HEK293 (cell line): ENCODE measurements around the gene EPS8.

Experiments
- FEZF1 ChIP-seq: fragments of 450-650 bp; formaldehyde crosslinking; IDR thresholded peaks from 2 replicates; pipeline ENCODE4 v1.5.1; 2016; ENCODE audit warnings: missing biosample characterization, missing genetic modification characterization
- KLF16 ChIP-seq: fragments of 450-650 bp; formaldehyde crosslinking; IDR thresholded peaks from 2 replicates; pipeline ENCODE4 v1.5.1; 2017; ENCODE audit warnings: missing biosample characterization, missing genetic modification characterization
- KLF8 ChIP-seq: fragments of 450-650 bp; formaldehyde crosslinking; IDR thresholded peaks from 2 replicates; pipeline ENCODE4 v1.5.1; 2016; ENCODE audit warnings: missing biosample characterization, missing genetic modification characterization
- ZFP3 ChIP-seq: fragments of 450-650 bp; formaldehyde crosslinking; IDR thresholded peaks from 2 replicates; pipeline ENCODE4 v1.5.1; 2016; ENCODE audit warnings: low read depth, missing biosample characterization, missing genetic modification characterization
- ZFP41 ChIP-seq: fragments of 450-650 bp; formaldehyde crosslinking; IDR thresholded peaks from 2 replicates; pipeline ENCODE4 v1.5.1; 2016; ENCODE audit warnings: missing biosample characterization, missing genetic modification characterization, borderline replicate concordance
- ZNF239 ChIP-seq: fragments of 450-650 bp; formaldehyde crosslinking; IDR thresholded peaks from 2 replicates; pipeline ENCODE4 v1.5.1; 2016; ENCODE audit warnings: missing biosample characterization, missing genetic modification characterization
- ZNF274 ChIP-seq, 2 experiments: fragments of 200-500 bp in 1 of 2; fragments of 450-650 bp in 1 of 2; sonication (Bioruptor generic) in 1 of 2; formaldehyde crosslinking in 1 of 2; IDR thresholded peaks; 2 replicates each; pipeline versions ENCODE4 v1.5.1 to v1.6.1; 2014 to 2016; ENCODE audit warnings: borderline replicate concordance in 1 of 2, inconsistent platforms in 1 of 2, low read length in 1 of 2, missing biosample characterization in 1 of 2, missing genetic modification characterization in 1 of 2
- ZNF350 ChIP-seq: fragments of 450-650 bp; formaldehyde crosslinking; IDR thresholded peaks from 2 replicates; pipeline ENCODE4 v1.5.0; 2017; ENCODE audit warnings: missing biosample characterization, mild to moderate bottlenecking, missing genetic modification characterization
- TF ChIP-seq, protein P1 (sequence below): fragments of 450-650 bp; formaldehyde crosslinking; IDR thresholded peaks from 2 replicates; pipeline ENCODE4 v1.5.1; 2017; ENCODE audit warnings: missing biosample characterization, missing genetic modification characterization
- TF ChIP-seq, protein P2 (sequence below): fragments of 450-650 bp; formaldehyde crosslinking; IDR thresholded peaks from 2 replicates; pipeline ENCODE4 v1.5.1; 2016; ENCODE audit warnings: missing biosample characterization, missing genetic modification characterization
- TF ChIP-seq, protein P3 (sequence below): fragments of 450-650 bp; formaldehyde crosslinking; IDR thresholded peaks from 2 replicates; pipeline ENCODE4 v1.5.1; 2016; ENCODE audit warnings: missing biosample characterization, missing genetic modification characterization
- TF ChIP-seq, protein P4 (sequence below): fragments of 450-650 bp; formaldehyde crosslinking; conservative IDR thresholded peaks from 2 replicates; pipeline ENCODE4 v1.5.1; 2016; ENCODE audit warnings: low read depth, missing biosample characterization, missing genetic modification characterization

DNA sequence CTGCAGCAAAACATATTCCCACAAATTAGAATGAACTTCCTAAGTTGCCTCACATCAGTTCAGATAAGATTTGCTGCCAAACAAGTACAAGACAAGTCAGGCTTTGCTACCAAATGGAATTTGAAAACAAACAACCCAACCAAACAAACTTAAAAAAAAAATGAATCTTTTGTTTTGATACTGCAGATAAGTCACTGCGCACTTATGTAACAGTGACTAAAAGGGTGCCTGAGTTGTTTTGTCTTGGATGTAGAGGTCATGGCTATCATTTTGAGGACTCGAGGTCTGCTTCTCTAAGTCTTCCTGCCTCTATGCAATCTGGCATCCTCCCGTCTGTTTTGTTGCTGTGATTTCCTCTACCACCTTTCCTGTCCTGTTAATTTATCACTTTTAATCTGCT lies 11.1 kb upstream of the EPS8 start:
- no peak for TF ChIP-seq ZNF239 (tag by site-specific recombination)
- TF ChIP-seq KLF16 (tag by site-specific recombination): no peak
- TF ChIP-seq ZFP3 (tag by site-specific recombination): no peak
- no peak for TF ChIP-seq ZNF274 (IDR thresholded peaks at IDR 0.05; ENCODE audit: low read length)
- no peak for TF ChIP-seq ZNF274 (tag by site-specific recombination; IDR thresholded peaks at IDR 0.05; ENCODE audit: borderline replicate concordance)
- TF ChIP-seq, protein P1, sequence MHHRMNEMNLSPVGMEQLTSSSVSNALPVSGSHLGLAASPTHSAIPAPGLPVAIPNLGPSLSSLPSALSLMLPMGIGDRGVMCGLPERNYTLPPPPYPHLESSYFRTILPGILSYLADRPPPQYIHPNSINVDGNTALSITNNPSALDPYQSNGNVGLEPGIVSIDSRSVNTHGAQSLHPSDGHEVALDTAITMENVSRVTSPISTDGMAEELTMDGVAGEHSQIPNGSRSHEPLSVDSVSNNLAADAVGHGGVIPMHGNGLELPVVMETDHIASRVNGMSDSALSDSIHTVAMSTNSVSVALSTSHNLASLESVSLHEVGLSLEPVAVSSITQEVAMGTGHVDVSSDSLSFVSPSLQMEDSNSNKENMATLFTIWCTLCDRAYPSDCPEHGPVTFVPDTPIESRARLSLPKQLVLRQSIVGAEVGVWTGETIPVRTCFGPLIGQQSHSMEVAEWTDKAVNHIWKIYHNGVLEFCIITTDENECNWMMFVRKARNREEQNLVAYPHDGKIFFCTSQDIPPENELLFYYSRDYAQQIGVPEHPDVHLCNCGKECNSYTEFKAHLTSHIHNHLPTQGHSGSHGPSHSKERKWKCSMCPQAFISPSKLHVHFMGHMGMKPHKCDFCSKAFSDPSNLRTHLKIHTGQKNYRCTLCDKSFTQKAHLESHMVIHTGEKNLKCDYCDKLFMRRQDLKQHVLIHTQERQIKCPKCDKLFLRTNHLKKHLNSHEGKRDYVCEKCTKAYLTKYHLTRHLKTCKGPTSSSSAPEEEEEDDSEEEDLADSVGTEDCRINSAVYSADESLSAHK (tag by site-specific recombination): no peak
- TF ChIP-seq, protein P2, sequence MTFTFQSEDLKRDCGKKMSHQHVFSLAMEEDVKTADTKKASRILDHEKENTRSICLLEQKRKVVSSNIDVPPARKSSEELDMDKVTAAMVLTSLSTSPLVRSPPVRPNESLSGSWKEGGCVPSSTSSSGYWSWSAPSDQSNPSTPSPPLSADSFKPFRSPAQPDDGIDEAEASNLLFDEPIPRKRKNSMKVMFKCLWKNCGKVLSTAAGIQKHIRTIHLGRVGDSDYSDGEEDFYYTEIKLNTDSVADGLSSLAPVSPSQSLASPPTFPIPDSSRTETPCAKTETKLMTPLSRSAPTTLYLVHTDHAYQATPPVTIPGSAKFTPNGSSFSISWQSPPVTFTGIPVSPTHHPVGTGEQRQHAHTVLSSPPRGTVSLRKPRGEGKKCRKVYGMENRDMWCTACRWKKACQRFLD (tag by site-specific recombination): no peak
- no peak for TF ChIP-seq ZFP41 (tag by site-specific recombination)
- no peak for TF ChIP-seq KLF8 (tag by site-specific recombination)
- TF ChIP-seq FEZF1 (tag by site-specific recombination): no peak
- TF ChIP-seq, protein P3, sequence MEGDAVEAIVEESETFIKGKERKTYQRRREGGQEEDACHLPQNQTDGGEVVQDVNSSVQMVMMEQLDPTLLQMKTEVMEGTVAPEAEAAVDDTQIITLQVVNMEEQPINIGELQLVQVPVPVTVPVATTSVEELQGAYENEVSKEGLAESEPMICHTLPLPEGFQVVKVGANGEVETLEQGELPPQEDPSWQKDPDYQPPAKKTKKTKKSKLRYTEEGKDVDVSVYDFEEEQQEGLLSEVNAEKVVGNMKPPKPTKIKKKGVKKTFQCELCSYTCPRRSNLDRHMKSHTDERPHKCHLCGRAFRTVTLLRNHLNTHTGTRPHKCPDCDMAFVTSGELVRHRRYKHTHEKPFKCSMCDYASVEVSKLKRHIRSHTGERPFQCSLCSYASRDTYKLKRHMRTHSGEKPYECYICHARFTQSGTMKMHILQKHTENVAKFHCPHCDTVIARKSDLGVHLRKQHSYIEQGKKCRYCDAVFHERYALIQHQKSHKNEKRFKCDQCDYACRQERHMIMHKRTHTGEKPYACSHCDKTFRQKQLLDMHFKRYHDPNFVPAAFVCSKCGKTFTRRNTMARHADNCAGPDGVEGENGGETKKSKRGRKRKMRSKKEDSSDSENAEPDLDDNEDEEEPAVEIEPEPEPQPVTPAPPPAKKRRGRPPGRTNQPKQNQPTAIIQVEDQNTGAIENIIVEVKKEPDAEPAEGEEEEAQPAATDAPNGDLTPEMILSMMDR (tag by site-specific recombination): no peak
- TF ChIP-seq ZNF350 (tag by site-specific recombination): no peak
- TF ChIP-seq, protein P4, sequence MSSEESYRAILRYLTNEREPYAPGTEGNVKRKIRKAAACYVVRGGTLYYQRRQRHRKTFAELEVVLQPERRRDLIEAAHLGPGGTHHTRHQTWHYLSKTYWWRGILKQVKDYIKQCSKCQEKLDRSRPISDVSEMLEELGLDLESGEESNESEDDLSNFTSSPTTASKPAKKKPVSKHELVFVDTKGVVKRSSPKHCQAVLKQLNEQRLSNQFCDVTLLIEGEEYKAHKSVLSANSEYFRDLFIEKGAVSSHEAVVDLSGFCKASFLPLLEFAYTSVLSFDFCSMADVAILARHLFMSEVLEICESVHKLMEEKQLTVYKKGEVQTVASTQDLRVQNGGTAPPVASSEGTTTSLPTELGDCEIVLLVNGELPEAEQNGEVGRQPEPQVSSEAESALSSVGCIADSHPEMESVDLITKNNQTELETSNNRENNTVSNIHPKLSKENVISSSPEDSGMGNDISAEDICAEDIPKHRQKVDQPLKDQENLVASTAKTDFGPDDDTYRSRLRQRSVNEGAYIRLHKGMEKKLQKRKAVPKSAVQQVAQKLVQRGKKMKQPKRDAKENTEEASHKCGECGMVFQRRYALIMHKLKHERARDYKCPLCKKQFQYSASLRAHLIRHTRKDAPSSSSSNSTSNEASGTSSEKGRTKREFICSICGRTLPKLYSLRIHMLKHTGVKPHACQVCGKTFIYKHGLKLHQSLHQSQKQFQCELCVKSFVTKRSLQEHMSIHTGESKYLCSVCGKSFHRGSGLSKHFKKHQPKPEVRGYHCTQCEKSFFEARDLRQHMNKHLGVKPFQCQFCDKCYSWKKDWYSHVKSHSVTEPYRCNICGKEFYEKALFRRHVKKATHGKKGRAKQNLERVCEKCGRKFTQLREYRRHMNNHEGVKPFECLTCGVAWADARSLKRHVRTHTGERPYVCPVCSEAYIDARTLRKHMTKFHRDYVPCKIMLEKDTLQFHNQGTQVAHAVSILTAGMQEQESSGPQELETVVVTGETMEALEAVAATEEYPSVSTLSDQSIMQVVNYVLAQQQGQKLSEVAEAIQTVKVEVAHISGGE (tag by site-specific recombination): no peak
